Measurements from ENCODE around the gene TTL. TPM values are rescaled to one million over a fixed set of nuclear protein-coding genes. Genes with fewer than 3 reads are reported as not detected.
A peak's percentile ranks its signal among the peaks of the same experiment; 100 is the strongest.
"Not testable (repeated sequence)": the region's sequence is repeated elsewhere in the genome, so short reads cannot be mapped to it uniquely, and the experiment has no call there.

The TTL gene
- polyA plus RNA-seq, 2 donors: 7.1 to 7.2 TPM

DNA sequence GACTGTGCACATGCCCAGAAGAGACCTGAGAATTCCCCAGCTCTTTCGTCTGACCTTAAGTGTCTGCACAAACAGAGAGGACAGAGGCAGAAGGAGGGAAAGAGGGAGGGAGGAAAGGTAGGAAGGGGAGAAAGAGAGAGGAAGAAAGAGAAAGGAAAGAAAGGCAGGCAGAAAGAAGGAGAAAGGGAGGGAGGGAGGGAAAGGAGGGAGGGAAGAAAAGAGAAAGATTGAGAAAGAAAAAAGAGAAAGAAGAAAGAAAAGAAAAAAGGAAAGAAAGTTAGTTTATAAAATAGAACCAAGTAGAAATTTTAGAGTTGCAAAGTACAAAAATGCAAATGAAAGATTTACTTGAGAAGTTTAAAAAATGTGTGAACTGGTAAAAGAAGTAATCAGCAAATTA lies 52.9 kb downstream of the TTL start:
- peaks cover 2 to 5% of the 10 kb centered on the region in 2 donors for H3K36me3 ChIP-seq (ENCODE audit: control insufficient read depth in 2 of 2, insufficient read depth in 2 of 2, low read length in 1 of 2)
- H3K9me3 ChIP-seq (ENCODE audit: control insufficient read depth in 2 of 2, insufficient read depth in 1 of 2, low read depth in 1 of 2, low read length in 1 of 2): no peaks in the 10 kb centered on the region
- 68 to 85% methylated on average over 1 of the region's 1 CpG for WGBS, 2 donors
- H3K27me3 ChIP-seq (ENCODE audit: control insufficient read depth in 1 of 2, insufficient read depth in 2 of 2, low read length in 2 of 2): no peaks in the 10 kb centered on the region
- H3K4me1 ChIP-seq (ENCODE audit: control insufficient read depth in 2 of 2, insufficient read depth in 2 of 2, low read length in 1 of 2): no peaks in the 10 kb centered on the region
- H3K27ac ChIP-seq (ENCODE audit: low read depth in 2 of 2, low read length in 1 of 2): no peak overlapping the region
- no peak overlapping the region for H3K4me3 ChIP-seq (ENCODE audit: low read depth in 1 of 2, low read length in 2 of 2)

DNA sequence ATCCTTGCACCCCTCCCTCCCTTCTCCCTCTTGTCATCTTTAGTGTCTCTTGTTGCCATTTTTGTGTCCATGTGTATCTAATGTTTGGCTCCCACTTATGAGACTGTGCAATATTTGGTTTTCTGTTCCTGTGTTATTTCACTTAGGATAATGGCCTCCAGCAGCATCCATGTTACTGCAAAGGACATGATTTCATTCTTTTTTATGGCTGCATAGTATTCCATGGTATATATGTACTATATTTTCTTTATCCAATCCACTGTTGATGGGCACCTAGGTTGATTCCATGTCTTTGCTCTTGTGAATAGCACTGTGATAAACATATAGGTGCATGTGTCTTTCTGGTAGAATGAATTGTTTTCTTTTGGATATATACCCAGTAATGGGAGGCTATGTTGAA lies 54.7 kb downstream of the TTL start:
- H3K4me3 ChIP-seq (ENCODE audit: low read depth in 1 of 2, low read length in 2 of 2); H3K36me3 ChIP-seq (ENCODE audit: control insufficient read depth in 2 of 2, insufficient read depth in 2 of 2, low read length in 1 of 2); H3K27me3 ChIP-seq (ENCODE audit: control insufficient read depth in 1 of 2, insufficient read depth in 2 of 2, low read length in 2 of 2); H3K27ac ChIP-seq (ENCODE audit: low read depth in 2 of 2, low read length in 1 of 2); H3K4me1 ChIP-seq (ENCODE audit: control insufficient read depth in 2 of 2, insufficient read depth in 2 of 2, low read length in 1 of 2); H3K9me3 ChIP-seq (ENCODE audit: control insufficient read depth in 2 of 2, insufficient read depth in 1 of 2, low read depth in 1 of 2, low read length in 1 of 2): not testable (repeated sequence)

DNA sequence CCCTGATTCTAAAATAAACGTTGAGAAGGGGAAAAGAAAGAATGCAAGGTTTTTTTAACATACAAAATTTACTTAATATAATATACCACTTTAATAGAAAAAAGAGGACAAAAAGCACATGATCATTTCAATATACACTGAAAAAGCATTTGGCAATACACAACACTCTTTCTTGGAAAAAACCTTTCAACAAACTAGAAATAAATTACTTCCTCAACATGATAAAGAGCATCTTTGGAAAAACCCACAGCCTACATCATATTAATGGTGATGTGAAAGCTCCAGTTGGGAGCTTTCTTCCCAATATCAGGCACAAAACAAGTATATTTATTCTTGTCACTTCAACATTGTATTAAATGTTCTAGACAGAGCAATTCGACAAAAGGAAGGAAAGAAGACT lies 57.4 kb downstream of the TTL start:
- no peak overlapping the region for H3K4me3 ChIP-seq (ENCODE audit: low read depth in 1 of 2, low read length in 2 of 2)
- no peaks in the 10 kb centered on the region for H3K9me3 ChIP-seq (ENCODE audit: control insufficient read depth in 2 of 2, insufficient read depth in 1 of 2, low read depth in 1 of 2, low read length in 1 of 2)
- H3K27me3 ChIP-seq (ENCODE audit: control insufficient read depth in 1 of 2, insufficient read depth in 2 of 2, low read length in 2 of 2): no peaks in the 10 kb centered on the region
- 57 to 66% methylated on average over 2 of the region's 2 CpGs for WGBS, 2 donors
- no peak overlapping the region for H3K27ac ChIP-seq (ENCODE audit: low read depth in 2 of 2, low read length in 1 of 2)
- peaks cover 0 to 6% of the 10 kb centered on the region in 2 donors for H3K4me1 ChIP-seq (ENCODE audit: control insufficient read depth in 2 of 2, insufficient read depth in 2 of 2, low read length in 1 of 2)
- H3K36me3 ChIP-seq (ENCODE audit: control insufficient read depth in 2 of 2, insufficient read depth in 2 of 2, low read length in 1 of 2): no peaks in the 10 kb centered on the region

DNA sequence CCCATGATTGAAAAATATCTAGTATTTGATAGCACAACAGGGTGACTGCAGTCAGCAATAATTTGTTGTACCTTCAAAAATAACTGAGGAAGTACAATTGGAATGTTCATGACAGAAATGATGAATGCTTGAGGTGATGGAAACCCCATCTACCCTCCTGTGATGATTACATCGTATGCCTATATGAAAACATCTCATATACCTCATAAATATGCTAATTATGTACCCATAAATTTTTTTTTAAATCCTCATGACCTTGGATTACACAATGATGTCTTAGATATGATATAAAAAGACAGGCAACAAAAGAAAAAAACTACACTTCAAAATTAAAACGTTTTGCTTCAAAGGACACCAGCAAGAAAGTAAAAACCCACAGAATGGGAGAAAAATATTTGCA lies 59.0 kb downstream of the TTL start:
- Histone ChIP-seq H3K4me3 (ENCODE audit: low read depth in 1 of 2, low read length in 2 of 2) (no peak overlapping the region), H3K36me3 (ENCODE audit: control insufficient read depth in 2 of 2, insufficient read depth in 2 of 2, low read length in 1 of 2) (no peaks in the 10 kb centered on the region), H3K9me3 (ENCODE audit: control insufficient read depth in 2 of 2, insufficient read depth in 1 of 2, low read depth in 1 of 2, low read length in 1 of 2) (no peaks in the 10 kb centered on the region), H3K4me1 (ENCODE audit: control insufficient read depth in 2 of 2, insufficient read depth in 2 of 2, low read length in 1 of 2) (peaks cover 0 to 6% of the 10 kb centered on the region in 2 donors), H3K27ac (ENCODE audit: low read depth in 2 of 2, low read length in 1 of 2) (no peak overlapping the region), H3K27me3 (ENCODE audit: control insufficient read depth in 1 of 2, insufficient read depth in 2 of 2, low read length in 2 of 2) (no peaks in the 10 kb centered on the region)
- WGBS, 2 donors: 44 to 45% methylated on average over 2 of the region's 2 CpGs

DNA sequence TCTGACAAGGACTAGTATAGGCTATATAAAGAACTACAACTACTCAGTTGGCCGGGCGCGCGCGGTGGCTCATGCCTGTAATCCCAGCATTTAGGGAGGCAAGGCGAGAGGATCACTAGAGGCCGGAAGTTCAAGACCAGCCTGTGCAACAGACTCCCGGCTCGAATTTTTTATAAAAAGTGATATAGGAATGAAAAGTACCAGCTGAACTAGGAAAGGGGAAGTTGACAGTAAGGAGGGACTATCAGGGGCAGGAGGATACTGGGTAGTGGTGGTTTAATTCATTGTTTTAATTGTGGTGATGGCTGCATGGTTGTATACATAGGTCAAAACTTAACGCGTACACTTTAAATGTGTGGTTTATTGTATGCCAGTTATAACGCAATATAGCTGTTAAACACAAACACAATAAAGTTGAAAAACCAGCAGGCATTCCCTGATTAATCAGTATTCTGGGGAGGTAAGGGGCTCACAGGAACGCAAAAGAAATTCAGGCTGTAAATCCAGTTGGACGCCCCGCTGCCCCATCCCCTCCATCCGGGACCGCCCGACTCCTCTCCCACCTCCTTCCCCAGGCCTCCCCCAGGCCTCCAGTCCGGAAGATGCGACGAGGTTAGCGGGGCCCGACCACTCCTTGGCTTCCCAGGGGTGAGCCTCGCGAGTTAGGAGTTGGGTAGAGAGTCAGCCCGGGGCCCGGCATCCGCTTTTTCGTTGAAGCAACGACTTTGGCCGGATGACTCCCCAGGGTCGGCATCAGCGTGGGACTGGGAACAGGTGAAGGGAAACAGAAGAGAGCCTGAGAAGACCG lies 59.6 kb downstream of the TTL start:
- peak overlapping the region; percentile 89 to 95 for H3K27ac ChIP-seq (ENCODE audit: low read depth in 2 of 2, low read length in 1 of 2)
- H3K9me3 ChIP-seq (ENCODE audit: control insufficient read depth in 2 of 2, insufficient read depth in 1 of 2, low read depth in 1 of 2, low read length in 1 of 2): no peaks in the 10 kb centered on the region
- peaks cover 0 to 6% of the 10 kb centered on the region in 2 donors for H3K4me1 ChIP-seq (ENCODE audit: control insufficient read depth in 2 of 2, insufficient read depth in 2 of 2, low read length in 1 of 2)
- peak overlapping the region; percentile 73 to 75 for H3K4me3 ChIP-seq (ENCODE audit: low read depth in 1 of 2, low read length in 2 of 2)
- 16 to 19% methylated on average over 34 of the region's 34 CpGs for WGBS, 2 donors
- H3K27me3 ChIP-seq (ENCODE audit: control insufficient read depth in 1 of 2, insufficient read depth in 2 of 2, low read length in 2 of 2): no peaks in the 10 kb centered on the region
- H3K36me3 ChIP-seq (ENCODE audit: control insufficient read depth in 2 of 2, insufficient read depth in 2 of 2, low read length in 1 of 2): peaks cover 0 to 2% of the 10 kb centered on the region in 2 donors

DNA sequence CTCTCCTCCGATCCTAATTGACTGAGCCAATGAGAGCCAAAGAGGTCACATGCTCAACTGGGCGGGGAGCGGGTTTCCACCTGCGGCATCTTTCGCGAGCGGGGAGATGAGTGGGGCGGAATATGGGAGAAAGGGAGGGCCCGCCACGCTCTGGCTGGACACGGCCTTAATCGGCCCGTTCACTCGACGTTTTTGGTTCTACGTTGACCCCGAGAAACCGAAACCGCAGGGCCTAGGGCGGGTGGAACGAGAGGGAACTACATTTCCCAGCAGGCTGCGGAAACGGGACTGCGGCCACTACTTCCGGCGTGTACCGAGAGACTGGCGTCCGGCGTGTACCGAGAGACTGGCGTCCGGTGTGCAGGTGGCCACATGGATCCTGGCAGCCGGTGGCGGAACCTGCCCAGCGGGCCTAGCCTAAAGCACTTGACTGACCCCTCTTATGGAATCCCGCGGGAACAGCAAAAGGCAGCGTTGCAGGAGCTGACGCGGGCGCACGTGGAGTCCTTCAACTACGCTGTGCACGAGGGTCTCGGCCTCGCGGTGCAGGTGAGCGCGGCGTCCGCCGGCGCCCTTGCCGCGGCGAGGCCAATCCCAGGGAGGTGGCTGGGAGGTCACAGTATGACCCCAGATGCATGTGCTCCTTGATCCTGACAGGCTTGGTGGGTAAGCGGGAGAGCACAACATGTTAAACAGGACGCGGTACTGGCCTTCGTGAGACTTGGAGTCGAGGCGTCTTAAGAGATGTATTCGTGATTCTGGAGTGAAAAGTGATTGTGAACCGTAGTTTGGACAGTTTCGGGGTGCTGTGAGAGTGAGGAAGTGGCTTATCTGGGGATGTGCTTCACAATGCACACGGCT lies 60.4 kb downstream of the TTL start, which contains the start of gene POLR1B:
TSS of gene POLR1B (plus strand) at position 343 of the 861 bp plus-strand sequence. CDS start at position 373, 30 bp downstream.
- Histone ChIP-seq H3K9me3 (ENCODE audit: control insufficient read depth in 2 of 2, insufficient read depth in 1 of 2, low read depth in 1 of 2, low read length in 1 of 2) (no peaks in the 10 kb centered on the region), H3K27ac (ENCODE audit: low read depth in 2 of 2, low read length in 1 of 2) (peak within 1 kb of the TSS; percentile 89 to 95), H3K4me1 (ENCODE audit: control insufficient read depth in 2 of 2, insufficient read depth in 2 of 2, low read length in 1 of 2) (peaks cover 0 to 6% of the 10 kb centered on the region in 2 donors), H3K27me3 (ENCODE audit: control insufficient read depth in 1 of 2, insufficient read depth in 2 of 2, low read length in 2 of 2) (no peaks in the 10 kb centered on the region), H3K4me3 (ENCODE audit: low read depth in 1 of 2, low read length in 2 of 2) (peak within 1 kb of the TSS; percentile 73 to 75), H3K36me3 (ENCODE audit: control insufficient read depth in 2 of 2, insufficient read depth in 2 of 2, low read length in 1 of 2) (peaks cover 0 to 5% of the 10 kb centered on the region in 2 donors)
- 0% methylated on average over 67 of the region's 67 CpGs for WGBS, 2 donors

DNA sequence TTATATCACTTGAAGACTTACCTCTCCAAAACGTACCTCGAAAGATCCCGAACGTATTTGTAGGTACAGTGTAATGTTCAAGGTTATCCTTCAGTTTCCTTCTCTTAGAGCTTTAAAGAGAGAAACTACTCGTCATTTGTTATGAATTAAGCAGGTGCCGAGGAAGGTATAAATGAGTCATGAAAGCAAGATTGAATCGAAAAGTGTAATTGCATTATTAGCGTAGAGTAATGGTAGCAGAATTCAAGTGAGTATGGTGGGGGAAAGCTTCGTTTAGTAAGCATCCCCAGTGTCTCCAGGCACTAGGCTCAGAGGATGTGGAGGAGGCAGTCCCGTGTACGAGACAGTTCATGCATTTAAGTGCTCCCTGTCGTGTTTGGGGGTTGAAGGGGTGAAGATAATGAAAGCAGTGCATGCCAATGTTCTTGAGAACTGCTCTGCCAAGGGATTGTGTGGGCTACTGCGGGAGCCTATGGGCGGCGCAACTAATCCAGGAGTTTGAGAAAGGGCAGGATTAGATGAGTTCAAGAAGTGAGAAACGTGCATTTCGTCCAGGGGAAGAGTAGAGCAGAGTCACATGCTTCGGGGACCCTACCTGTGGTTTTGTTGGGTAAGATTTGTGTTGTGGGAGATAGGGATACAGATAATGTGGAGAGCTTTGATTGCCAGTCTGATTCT lies 61.2 kb downstream of the TTL start:
- Histone ChIP-seq H3K4me3 (ENCODE audit: low read depth in 1 of 2, low read length in 2 of 2) (peak overlapping the region; percentile 73 to 75), H3K36me3 (ENCODE audit: control insufficient read depth in 2 of 2, insufficient read depth in 2 of 2, low read length in 1 of 2) (peaks cover 0 to 7% of the 10 kb centered on the region in 2 donors), H3K9me3 (ENCODE audit: control insufficient read depth in 2 of 2, insufficient read depth in 1 of 2, low read depth in 1 of 2, low read length in 1 of 2) (no peaks in the 10 kb centered on the region), H3K27me3 (ENCODE audit: control insufficient read depth in 1 of 2, insufficient read depth in 2 of 2, low read length in 2 of 2) (no peaks in the 10 kb centered on the region), H3K27ac (ENCODE audit: low read depth in 2 of 2, low read length in 1 of 2) (peak overlapping the region in 1 of 2 donors; percentile 21), H3K4me1 (ENCODE audit: control insufficient read depth in 2 of 2, insufficient read depth in 2 of 2, low read length in 1 of 2) (peaks cover 0 to 6% of the 10 kb centered on the region in 2 donors)
- WGBS, 2 donors: 4% methylated on average over 18 of the region's 18 CpGs

DNA sequence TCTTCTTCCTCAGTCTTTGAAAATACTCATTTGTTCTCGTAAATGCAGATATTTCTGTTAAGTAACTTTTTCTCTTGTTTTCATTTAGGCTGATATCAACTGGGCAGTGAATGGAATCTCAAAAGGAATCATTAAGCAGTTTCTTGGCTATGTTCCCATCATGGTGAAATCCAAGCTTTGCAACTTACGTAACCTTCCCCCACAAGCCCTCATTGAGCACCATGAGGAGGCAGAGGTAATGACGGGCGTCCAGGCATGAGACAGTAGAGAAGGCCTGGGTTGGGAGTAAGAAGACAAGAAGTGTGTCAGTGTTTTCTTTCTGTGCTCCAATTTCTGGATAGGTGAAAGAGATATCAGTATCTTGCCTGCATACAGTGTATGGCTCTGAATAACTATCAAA lies 65.4 kb downstream of the TTL start:
- Histone ChIP-seq H3K27me3 (ENCODE audit: control insufficient read depth in 1 of 2, insufficient read depth in 2 of 2, low read length in 2 of 2) (no peaks in the 10 kb centered on the region), H3K4me3 (ENCODE audit: low read depth in 1 of 2, low read length in 2 of 2) (no peak overlapping the region), H3K36me3 (ENCODE audit: control insufficient read depth in 2 of 2, insufficient read depth in 2 of 2, low read length in 1 of 2) (peaks cover 8 to 14% of the 10 kb centered on the region in 2 donors), H3K9me3 (ENCODE audit: control insufficient read depth in 2 of 2, insufficient read depth in 1 of 2, low read depth in 1 of 2, low read length in 1 of 2) (no peaks in the 10 kb centered on the region), H3K4me1 (ENCODE audit: control insufficient read depth in 2 of 2, insufficient read depth in 2 of 2, low read length in 1 of 2) (peaks cover 0 to 6% of the 10 kb centered on the region in 2 donors), H3K27ac (ENCODE audit: low read depth in 2 of 2, low read length in 1 of 2) (no peak overlapping the region)
- 84 to 87% methylated on average over 4 of the region's 4 CpGs for WGBS, 2 donors

DNA sequence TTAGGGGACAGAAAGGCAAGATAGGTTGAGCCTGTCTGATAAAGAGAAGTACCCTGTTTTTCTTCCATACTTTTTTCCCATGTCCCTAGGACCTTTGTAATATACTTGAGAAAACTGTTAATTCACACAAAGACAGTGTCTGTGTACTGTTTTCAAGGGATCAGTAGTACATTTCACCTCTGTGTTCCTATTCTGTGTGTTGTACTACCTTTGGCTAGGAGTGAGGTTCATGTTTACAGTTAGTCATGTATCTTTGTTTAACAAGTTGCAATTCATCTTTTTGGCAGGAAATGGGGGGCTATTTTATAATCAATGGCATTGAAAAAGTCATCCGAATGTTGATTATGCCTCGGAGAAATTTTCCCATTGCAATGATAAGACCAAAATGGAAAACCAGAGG lies 67.0 kb downstream of the TTL start:
- no peak overlapping the region for H3K27ac ChIP-seq (ENCODE audit: low read depth in 2 of 2, low read length in 1 of 2)
- H3K36me3 ChIP-seq (ENCODE audit: control insufficient read depth in 2 of 2, insufficient read depth in 2 of 2, low read length in 1 of 2): peaks cover 12 to 18% of the 10 kb centered on the region in 2 donors
- no peaks in the 10 kb centered on the region for H3K9me3 ChIP-seq (ENCODE audit: control insufficient read depth in 2 of 2, insufficient read depth in 1 of 2, low read depth in 1 of 2, low read length in 1 of 2)
- H3K27me3 ChIP-seq (ENCODE audit: control insufficient read depth in 1 of 2, insufficient read depth in 2 of 2, low read length in 2 of 2): no peaks in the 10 kb centered on the region
- 94 to 97% methylated on average over 2 of the region's 2 CpGs for WGBS, 2 donors
- H3K4me3 ChIP-seq (ENCODE audit: low read depth in 1 of 2, low read length in 2 of 2): no peak overlapping the region
- no peaks in the 10 kb centered on the region for H3K4me1 ChIP-seq (ENCODE audit: control insufficient read depth in 2 of 2, insufficient read depth in 2 of 2, low read length in 1 of 2)
